Left lung (tissue), 10 donors: ENCODE measurements around the gene CNGA2. TPM values are rescaled to one million over a fixed set of nuclear protein-coding genes. Genes with fewer than 3 reads are reported as not detected.

Experiments
- ATAC-seq: fragments of 200-7000 bp; cut with Tn5 transposase; one replicate; pipeline ENCODE4 v1.9.1; 2020; ENCODE audit warnings: moderate library complexity
- DNase-seq, 4 donors: peaks; one replicate each; pipeline ENCODE4 v3.0.0-alpha.2; 2013 to 2020
- H3K27ac ChIP-seq, 2 donors: fragments of 200-600 bp; sonication (generic) in 1 of 2; one replicate each; pipeline versions ENCODE4 v1.5.0 to v1.8.0; 2020 to 2021
- H3K27me3 ChIP-seq, 2 donors: fragments of 200-600 bp; sonication (generic) in 1 of 2; one replicate each; pipeline versions ENCODE4 v1.5.0 to v1.8.0; 2020 to 2021
- H3K36me3 ChIP-seq, 2 donors: fragments of 200-600 bp; sonication (generic) in 1 of 2; one replicate each; pipeline versions ENCODE4 v1.5.0 to v1.8.0; 2020 to 2021
- H3K4me1 ChIP-seq, 2 donors: fragments of 200-600 bp; one replicate each; pipeline ENCODE4 v1.8.0; 2021
- H3K4me3 ChIP-seq, 2 donors: fragments of 200-600 bp; sonication (generic) in 1 of 2; one replicate each; pipeline versions ENCODE4 v1.5.0 to v1.8.0; 2020 to 2021; ENCODE audit warnings: mild to moderate bottlenecking in 1 of 2
- H3K9me3 ChIP-seq, 2 donors: fragments of 200-600 bp; sonication (generic) in 1 of 2; one replicate each; pipeline versions ENCODE4 v1.5.0 to v1.8.0; 2020 to 2021
- intact Hi-C, 2 donors: fragments of 100-400 bp; cut with DNase I; formaldehyde crosslinking; loops; one replicate each; pipeline versions ENCODE4 v1.11.2 to v1.14.2; 2022
- polyA plus RNA-seq, 6 donors: library from polyadenylated mRNA; unstranded; fragments of 120-200 nt; gene quantifications; one replicate each; pipeline ENCODE4 v1.2.1, GENCODE V29; 2013; ENCODE audit not compliant: insufficient read length in 6 of 6
- total RNA-seq, 2 donors: library from RNA; stranded (reverse); fragmentation: NEBNext Ultra II Directional; extraction: Animal tissue kit (Norgen Biotek cat#: 25700); gene quantifications; one replicate each; pipeline ENCODE4 v1.2.1, GENCODE V29; 2021
- TF ChIP-seq, protein P1 (sequence below), 2 donors: fragments of 200-600 bp; sonication (generic) in 1 of 2; IDR thresholded peaks; one replicate each; pipeline versions ENCODE4 v1.5.0 to v1.8.0; 2021; ENCODE audit warnings: antibody characterized with exemption in 2 of 2
- donor health status: DM: no; HTN: yes; CAD: no.
- donor health status: DM: no; HTN: no; CAD: no.

CNGA2 gene
- total and polyA plus RNA-seq, 8 donors = not detected

DNA sequence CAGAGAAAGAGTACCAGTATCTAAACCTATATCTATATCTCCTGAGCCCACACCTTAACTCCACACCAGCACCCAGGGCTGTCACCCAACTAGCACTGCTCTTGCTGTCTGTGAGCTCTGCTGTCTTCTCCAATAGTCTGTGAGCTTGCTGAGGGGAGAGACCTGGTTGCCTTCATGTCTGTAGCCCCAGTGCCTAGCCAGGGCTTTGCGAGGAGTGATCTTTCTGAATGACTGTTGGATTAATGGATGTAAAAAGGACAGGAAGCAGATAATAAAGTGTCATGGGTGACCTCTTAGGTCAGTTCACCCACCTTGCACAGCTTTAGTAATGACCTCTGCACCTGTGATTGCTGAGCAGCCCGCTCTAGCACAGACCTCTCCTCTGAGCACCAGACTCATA is 30.5 kb downstream of the CNGA2 start:
- no peaks in the 10 kb centered on the region for H3K4me1 ChIP-seq
- intact Hi-C loops = no loop called here
- ATAC-seq (no peak), DNase-seq (no peak)
- no peak overlapping the region for H3K4me3 ChIP-seq
- TF ChIP-seq, protein P1, sequence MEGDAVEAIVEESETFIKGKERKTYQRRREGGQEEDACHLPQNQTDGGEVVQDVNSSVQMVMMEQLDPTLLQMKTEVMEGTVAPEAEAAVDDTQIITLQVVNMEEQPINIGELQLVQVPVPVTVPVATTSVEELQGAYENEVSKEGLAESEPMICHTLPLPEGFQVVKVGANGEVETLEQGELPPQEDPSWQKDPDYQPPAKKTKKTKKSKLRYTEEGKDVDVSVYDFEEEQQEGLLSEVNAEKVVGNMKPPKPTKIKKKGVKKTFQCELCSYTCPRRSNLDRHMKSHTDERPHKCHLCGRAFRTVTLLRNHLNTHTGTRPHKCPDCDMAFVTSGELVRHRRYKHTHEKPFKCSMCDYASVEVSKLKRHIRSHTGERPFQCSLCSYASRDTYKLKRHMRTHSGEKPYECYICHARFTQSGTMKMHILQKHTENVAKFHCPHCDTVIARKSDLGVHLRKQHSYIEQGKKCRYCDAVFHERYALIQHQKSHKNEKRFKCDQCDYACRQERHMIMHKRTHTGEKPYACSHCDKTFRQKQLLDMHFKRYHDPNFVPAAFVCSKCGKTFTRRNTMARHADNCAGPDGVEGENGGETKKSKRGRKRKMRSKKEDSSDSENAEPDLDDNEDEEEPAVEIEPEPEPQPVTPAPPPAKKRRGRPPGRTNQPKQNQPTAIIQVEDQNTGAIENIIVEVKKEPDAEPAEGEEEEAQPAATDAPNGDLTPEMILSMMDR (IDR thresholded peaks at IDR 0.05) = no peak
- no peaks in the 10 kb centered on the region for H3K9me3 ChIP-seq
- no peaks in the 10 kb centered on the region for H3K36me3 ChIP-seq
- H3K27me3 ChIP-seq = no peaks in the 10 kb centered on the region
- H3K27ac ChIP-seq = no peak overlapping the region

DNA sequence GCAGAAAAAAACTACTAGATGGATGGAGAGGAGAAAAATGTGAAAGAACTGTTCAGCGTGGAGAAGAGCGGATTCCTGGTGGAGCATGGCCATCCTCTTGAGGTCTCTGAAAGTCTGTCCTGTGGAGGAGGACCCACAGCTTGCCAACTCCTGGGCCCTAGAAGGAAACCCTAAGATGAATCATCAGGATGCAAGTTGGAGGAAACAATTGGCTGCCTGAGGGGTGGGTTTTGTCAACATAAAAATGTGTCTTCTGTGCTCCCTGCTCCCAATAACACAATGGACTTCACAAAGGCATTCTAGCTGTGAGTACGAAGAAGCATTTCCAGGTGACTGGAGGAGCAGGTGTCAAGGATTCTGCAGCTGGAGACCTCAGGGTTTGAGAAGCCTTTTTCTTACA is 37.2 kb downstream of the CNGA2 start:
- no peaks in the 10 kb centered on the region for H3K36me3 ChIP-seq
- ATAC-seq = no peak
- intact Hi-C loops = no loop called here
- H3K27me3 ChIP-seq = no peaks in the 10 kb centered on the region
- no peaks in the 10 kb centered on the region for H3K4me1 ChIP-seq
- no peaks in the 10 kb centered on the region for H3K9me3 ChIP-seq
- TF ChIP-seq, protein P1 (IDR thresholded peaks at IDR 0.05) = no peak
- H3K4me3 ChIP-seq = no peak overlapping the region
- no peak overlapping the region for H3K27ac ChIP-seq
- no peak for DNase-seq

DNA sequence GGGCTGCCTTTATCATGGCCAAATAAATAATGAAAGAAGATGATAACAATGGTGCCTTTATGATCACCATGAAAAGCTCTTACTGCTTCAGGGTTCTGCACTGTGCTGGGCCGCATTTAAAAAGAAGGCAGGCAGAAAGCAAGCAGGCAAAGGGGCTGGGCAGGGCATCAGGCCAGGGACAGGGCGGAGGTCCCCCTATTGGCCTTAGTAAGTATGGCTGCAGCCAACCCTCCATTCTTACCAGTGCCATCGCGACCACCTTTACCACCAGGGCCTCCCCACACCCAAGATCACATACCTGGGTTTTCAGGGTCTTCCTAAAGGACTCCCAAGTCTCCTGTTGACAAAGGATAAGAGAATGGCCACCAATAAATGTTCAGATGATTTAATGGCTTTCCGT is 38.9 kb downstream of the CNGA2 start:
- Histone ChIP-seq H3K27ac (no peak overlapping the region), H3K4me3 (no peak overlapping the region), H3K9me3 (no peaks in the 10 kb centered on the region), H3K4me1 (no peaks in the 10 kb centered on the region), H3K36me3 (no peaks in the 10 kb centered on the region), H3K27me3 (no peaks in the 10 kb centered on the region)
- no peak for DNase-seq
- ATAC-seq = no peak
- intact Hi-C loops = no loop called here
- TF ChIP-seq, protein P1 (IDR thresholded peaks at IDR 0.05) = no peak

DNA sequence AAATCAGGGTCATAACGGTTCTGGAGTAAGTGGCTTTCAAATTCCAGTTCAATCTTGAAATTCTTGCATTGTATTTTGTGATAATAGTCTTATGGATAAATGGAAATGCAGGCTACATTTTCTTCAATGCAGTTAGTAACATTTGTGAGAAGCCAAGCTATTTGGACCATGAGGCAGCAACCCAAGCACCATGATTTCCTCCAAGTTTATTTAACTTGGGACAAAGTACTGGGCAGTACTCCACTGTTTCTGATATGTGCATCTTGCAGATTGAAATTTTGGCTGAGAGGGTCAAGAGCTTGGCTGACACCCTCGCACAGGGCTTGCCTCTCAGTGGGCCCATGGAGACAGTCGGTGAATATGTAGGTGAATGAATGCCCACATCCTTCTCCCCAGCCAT is 39.9 kb downstream of the CNGA2 start:
- no peaks in the 10 kb centered on the region for H3K27me3 ChIP-seq
- TF ChIP-seq, protein P1 (IDR thresholded peaks at IDR 0.05) = no peak
- intact Hi-C loops = no loop called here

DNA sequence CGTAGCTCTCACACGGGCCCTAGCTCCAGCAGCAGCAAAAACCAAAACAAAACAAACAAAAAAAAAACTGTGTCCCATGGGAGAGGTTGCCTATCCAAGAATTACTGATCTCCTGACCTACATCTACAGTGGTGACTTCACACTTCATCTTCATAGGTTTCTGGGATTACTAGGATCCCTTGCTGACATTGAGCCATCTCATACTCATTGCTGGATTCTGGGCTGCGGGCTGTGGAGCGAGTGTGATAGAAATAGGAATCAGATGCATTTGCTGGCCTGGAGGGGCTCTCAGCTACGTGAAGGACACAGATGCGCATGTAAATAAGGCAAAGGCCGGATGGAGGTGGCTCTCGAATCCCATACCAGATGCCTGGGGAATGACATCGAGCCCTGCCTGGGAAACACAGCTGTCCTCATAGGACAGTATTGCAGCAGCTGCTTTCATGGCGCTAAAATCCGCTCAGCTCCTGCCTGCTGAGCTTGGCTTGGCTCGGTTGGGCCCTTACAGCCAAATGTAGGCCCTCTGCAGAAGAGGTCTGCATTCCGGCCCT is 41.7 kb downstream of the CNGA2 start:
- no peak overlapping the region for H3K27ac ChIP-seq
- TF ChIP-seq, protein P1 (IDR thresholded peaks at IDR 0.05) = no peak
- no peaks in the 10 kb centered on the region for H3K27me3 ChIP-seq
- ATAC-seq (no peak), DNase-seq (no peak)
- no peaks in the 10 kb centered on the region for H3K36me3 ChIP-seq
- no peak overlapping the region for H3K4me3 ChIP-seq
- no peaks in the 10 kb centered on the region for H3K9me3 ChIP-seq
- intact Hi-C loops = no loop called here
- no peaks in the 10 kb centered on the region for H3K4me1 ChIP-seq

More for the DNA sequence above, 39.9 kb downstream of the CNGA2 start:
- DNase-seq = no peak
- ATAC-seq = no peak
- Histone ChIP-seq H3K4me1 (no peaks in the 10 kb centered on the region), H3K36me3 (no peaks in the 10 kb centered on the region), H3K27ac (no peak overlapping the region), H3K4me3 (no peak overlapping the region), H3K9me3 (no peaks in the 10 kb centered on the region)
